GM19239 (cell line): ENCODE measurements around the gene STH.
A peak's percentile ranks its signal among the peaks of the same experiment; 100 is the strongest.

Experiments used
- DNase-seq: peaks from one replicate; pipeline ENCODE4 v3.0.0; 2011; ENCODE audit warnings: low spot score; ENCODE audit not compliant: insufficient read length
- FAIRE-seq: peaks from 2 replicates; lab custom pipeline; 2011; peaks lifted over from hg19 to GRCh38; lab: Jason Lieb, UNC

Gene STH

DNA sequence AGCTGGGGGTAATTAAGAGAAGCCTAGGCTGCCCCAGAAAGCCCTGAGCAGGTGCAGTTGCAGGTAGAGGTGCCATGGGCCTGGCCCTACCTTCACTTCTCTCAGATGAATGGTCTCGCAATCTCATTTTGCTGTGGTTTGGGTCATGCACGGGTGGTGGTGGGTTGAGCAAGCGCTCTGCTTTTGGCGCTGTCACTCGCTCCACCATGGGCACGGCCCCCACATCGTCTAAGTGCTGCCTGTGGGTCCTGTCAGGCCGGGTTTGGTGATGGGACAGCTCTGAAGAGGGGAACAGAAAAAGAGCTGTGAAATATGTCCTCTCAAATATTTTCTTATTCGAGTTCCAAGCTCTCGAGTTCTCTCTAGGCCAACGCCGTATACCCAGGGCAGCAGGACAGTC lies 39.9 kb downstream of the STH start:
- DNase-seq, result no peak

DNA sequence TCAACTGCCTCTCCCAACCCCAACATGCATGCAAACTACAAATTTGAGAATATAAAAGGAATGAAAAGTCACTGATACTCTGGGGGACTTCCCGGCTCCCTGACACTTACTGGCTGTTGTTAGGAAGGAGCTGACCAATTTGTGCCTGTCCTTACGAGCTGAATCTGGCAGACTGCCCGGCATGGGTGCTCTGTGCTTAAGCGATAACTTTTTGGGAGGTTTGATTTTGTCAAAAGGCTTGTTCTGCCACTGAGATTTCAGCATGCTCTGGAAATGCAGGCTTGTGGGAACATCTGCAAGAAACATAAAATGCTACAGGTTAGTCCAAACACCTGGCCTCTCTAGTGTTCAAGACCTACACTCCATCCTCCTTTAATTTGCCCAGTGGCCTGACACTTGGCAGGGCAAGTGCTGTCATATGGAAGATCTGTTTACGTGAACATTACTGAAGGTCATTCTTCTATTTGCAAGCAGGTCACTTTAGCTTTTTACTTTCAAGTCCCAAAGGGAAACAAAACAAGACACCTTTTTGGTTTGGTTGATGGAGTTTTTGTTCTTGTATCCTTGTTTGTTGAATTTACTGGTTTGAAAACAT lies 40.6 kb downstream of the STH start:
- DNase-seq, result no peak
- no peak for FAIRE-seq

More for the DNA sequence above, 39.9 kb downstream of the STH start:
- FAIRE-seq, result no peak

- FAIRE-seq (no peak), DNase-seq (no peak)
Observed at GRCh38 chr17:46042246-46042645, 43.2 kb downstream of the STH start.

DNA sequence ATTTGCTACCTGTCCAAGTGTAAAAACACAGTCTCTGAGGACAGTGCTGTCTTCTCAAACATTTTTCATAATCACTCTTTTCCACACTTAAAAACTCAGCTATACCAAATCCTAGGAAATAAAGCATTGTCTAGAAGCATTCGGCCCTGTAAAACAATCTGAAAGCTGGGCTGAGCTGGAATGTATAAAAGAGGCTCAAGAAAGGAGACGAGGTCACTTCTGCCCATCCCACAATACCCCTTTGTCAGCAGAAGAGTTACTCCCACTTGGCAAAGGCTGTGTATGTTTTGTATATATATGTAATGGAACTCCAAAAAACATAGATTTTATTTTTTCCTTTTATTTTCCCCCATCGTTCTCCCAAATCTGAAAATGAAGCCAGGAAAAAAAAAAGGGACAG lies 43.9 kb downstream of the STH start:
- FAIRE-seq, result no peak

DNA sequence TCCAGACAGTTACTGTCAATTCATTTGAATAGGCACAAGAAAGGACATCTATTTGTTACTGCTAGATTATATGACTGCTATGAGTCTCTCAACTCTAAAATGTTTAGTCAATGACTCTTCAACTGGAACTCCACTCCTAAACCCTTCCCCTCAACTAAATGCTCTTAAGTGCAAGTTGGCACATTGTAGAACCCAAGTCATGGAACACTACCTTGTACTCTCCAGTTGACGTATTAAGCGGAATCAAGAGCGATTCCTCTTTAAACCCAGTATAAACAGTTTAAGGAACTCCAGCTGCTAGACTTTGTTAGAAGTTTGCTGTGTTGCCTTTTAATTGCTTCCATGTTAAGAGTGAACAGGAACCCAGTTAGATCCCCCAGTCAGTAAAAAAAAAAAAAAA lies 44.6 kb downstream of the STH start:
- DNase-seq (no peak), FAIRE-seq (no peak)

More for the DNA sequence above, 43.9 kb downstream of the STH start:
- no peak for DNase-seq

GRCh38 chr17:46044286-46044928 lies 45.4 kb downstream of the STH start:
- DNase-seq (no peak), FAIRE-seq (peak; percentile 85)

DNA sequence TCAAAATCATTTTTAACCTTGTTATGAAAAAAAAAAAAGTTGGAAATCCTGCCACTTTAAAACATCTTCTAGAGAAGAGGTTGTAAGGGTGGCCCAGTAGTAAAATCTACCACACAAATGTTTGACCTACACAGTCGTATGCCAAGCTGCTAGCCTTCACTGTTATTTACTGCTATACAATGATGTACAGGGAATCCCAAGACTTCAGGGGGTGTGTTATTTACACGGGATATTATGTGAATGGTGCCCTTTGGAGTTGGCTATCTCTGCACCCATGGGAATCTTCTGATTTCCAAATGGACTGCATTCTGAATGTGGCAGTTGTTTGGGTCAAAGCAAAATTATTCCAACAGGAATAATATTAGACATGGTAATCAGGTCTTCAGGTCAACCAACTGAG lies 45.9 kb downstream of the STH start:
- DNase-seq (no peak), FAIRE-seq (no peak)

DNA sequence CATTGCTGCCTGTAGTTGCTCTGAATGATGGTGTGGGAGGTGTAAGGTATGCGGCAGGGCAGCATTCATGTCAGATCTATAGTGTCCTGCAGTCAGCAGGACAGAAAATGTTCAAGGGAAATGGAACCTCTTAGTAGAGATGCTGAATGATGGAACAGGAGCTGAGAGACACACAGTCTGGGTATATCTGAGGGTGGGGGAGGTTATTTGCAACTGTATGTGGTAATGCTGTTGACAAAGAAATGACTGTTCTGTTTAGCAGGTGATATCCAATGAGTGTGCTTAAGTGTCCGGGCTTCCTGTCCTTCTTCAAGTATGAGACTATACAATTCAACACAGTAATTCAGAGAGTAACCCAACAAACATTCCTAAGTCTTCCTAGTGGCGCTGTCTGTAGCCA lies 46.6 kb downstream of the STH start:
- no peak for DNase-seq
- FAIRE-seq, result no peak

- no peak for DNase-seq
Observed at GRCh38 chr17:46046957-46047356, 47.9 kb downstream of the STH start.

DNA sequence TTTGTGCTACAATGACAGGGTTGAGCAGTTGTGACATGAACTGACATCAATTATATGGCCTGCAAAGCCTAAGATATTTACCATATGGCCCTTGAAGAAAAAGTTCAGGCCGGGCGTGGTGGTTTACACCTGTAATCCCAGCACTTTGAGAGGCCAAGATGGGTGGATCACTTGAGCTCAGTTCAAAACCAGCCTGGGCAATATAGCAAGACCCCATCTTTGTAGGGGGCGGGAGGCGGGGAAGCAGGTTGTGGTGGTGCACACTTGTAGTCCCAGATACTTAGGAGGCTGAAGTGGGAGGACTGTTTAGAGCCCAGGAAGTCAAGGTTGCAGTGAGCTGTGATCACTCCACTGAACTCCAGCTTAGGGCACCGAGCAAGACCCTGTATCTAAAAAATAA lies 48.3 kb downstream of the STH start:
- no peak for FAIRE-seq
- DNase-seq, result no peak

More at GRCh38 chr17:46046957-46047356, 47.9 kb downstream of the STH start:
- no peak for FAIRE-seq

DNA sequence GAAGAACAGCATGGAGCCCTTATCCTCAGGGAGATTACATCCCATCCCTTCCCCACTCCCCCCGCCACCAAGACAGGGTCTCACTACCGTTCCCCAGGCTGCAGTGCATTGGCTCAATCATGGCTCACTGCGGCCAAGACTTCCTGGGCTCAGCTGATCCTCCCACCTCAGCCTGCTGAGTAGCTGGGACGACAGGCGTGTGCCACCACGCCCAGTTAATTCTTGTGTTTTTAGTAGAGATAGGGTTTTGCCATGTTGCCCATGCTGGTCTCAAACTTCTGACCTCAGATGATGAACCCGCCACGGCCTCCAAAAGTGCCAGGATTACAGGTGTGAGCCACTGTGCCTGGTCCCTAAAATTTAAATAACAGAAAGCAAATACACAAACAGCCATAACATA lies 48.8 kb downstream of the STH start:
- no peak for DNase-seq
- no peak for FAIRE-seq
